ENCODE results near the gene NR1I2. TPM values are rescaled to one million over a fixed set of nuclear protein-coding genes. Genes with fewer than 3 reads are reported as not detected.

The NR1I2 gene
- total RNA-seq, 1 donor from 2014 or later: 0.69 TPM

- Mint-ChIP-seq H3K4me1 (peaks cover 42% of the 10 kb centered on the region), H3K36me3 (peaks cover 14% of the 10 kb centered on the region), H3K27ac (no peak overlapping the region), H3K9me3 (no peaks in the 10 kb centered on the region), H3K27me3 (ENCODE audit: insufficient read depth, low read depth) (no peaks in the 10 kb centered on the region), H3K4me3 (no peak overlapping the region)
- peaks cover 23% of the 10 kb centered on the region for H3K4me1 ChIP-seq
- H3K4me2 ChIP-seq: no peak overlapping the region
- peaks cover 25% of the 10 kb centered on the region for H4K20me1 ChIP-seq (ENCODE audit: low read depth)
- peaks cover 16% of the 10 kb centered on the region for H3F3A ChIP-seq (ENCODE audit: low read depth)
- H3K9ac ChIP-seq: no peak overlapping the region
- H3K79me2 ChIP-seq (ENCODE audit: low read depth): no peaks in the 10 kb centered on the region
- DNase-seq (ENCODE audit: low spot score): no peak
- TF ChIP-seq EZH2phosphoT487 (IDR thresholded peaks at IDR 0.05) (no peak), CTCF (IDR thresholded peaks at IDR 0.05) (no peak), EZH2 (IDR thresholded peaks at IDR 0.05) (no peak)
- no peak overlapping the region for H3K4me3 ChIP-seq
- no peaks in the 10 kb centered on the region for H3K9me3 ChIP-seq (ENCODE audit: low read depth)
- H2AFZ ChIP-seq (replicated peaks): no peak overlapping the region
- no peaks in the 10 kb centered on the region for H3K36me3 ChIP-seq
- H3K27me3 ChIP-seq: no peaks in the 10 kb centered on the region
- H3K27ac ChIP-seq: no peak overlapping the region
These were observed 45.1 kb downstream of the NR1I2 start for GRCh38 chr3:119826711-119827608.

- Mint-ChIP-seq H3K27ac (no peak overlapping the region), H3K4me1 (peaks cover 32% of the 10 kb centered on the region)
These were observed 47.5 kb downstream of the NR1I2 start for GRCh38 chr3:119829420-119829819.

GRCh38 chr3:119831022-119831421 lies 49.1 kb downstream of the NR1I2 start:
- H3K27me3 Mint-ChIP-seq (ENCODE audit: insufficient read depth, low read depth): no peaks in the 10 kb centered on the region
- no peak overlapping the region for H2AFZ ChIP-seq (replicated peaks)
- H3K36me3 ChIP-seq: no peaks in the 10 kb centered on the region
- peaks cover 28% of the 10 kb centered on the region for H3K4me1 Mint-ChIP-seq
- H3K27ac Mint-ChIP-seq: no peak overlapping the region
- H3K27ac ChIP-seq: no peak overlapping the region
- no peak overlapping the region for H3K4me3 ChIP-seq
- peaks cover 4% of the 10 kb centered on the region for H3F3A ChIP-seq (ENCODE audit: low read depth)
- H3K4me3 Mint-ChIP-seq: no peak overlapping the region
- DNase-seq (ENCODE audit: low spot score): no peak
- H4K20me1 ChIP-seq (ENCODE audit: low read depth): peaks cover 24% of the 10 kb centered on the region
- H3K36me3 Mint-ChIP-seq: peaks cover 23% of the 10 kb centered on the region
- no peaks in the 10 kb centered on the region for H3K79me2 ChIP-seq (ENCODE audit: low read depth)
- H3K9me3 Mint-ChIP-seq: no peaks in the 10 kb centered on the region
- peaks cover 12% of the 10 kb centered on the region for H3K4me1 ChIP-seq
- no peak overlapping the region for H3K4me2 ChIP-seq
- peak; percentile 29 for TF ChIP-seq CTCF (IDR thresholded peaks at IDR 0.05)
- no peak for TF ChIP-seq EZH2phosphoT487 (IDR thresholded peaks at IDR 0.05)
- no peak for TF ChIP-seq EZH2 (IDR thresholded peaks at IDR 0.05)
- no peaks in the 10 kb centered on the region for H3K9me3 ChIP-seq (ENCODE audit: low read depth)
- no peak overlapping the region for H3K9ac ChIP-seq
- no peaks in the 10 kb centered on the region for H3K27me3 ChIP-seq

More at GRCh38 chr3:119829420-119829819, 47.5 kb downstream of the NR1I2 start:
- TF ChIP-seq EZH2phosphoT487 (IDR thresholded peaks at IDR 0.05) (no peak), EZH2 (IDR thresholded peaks at IDR 0.05) (no peak), CTCF (IDR thresholded peaks at IDR 0.05) (no peak)
- Histone ChIP-seq H3K79me2 (ENCODE audit: low read depth) (no peaks in the 10 kb centered on the region), H3K36me3 (no peaks in the 10 kb centered on the region), H3K4me2 (no peak overlapping the region), H3K9ac (no peak overlapping the region), H3K9me3 (ENCODE audit: low read depth) (no peaks in the 10 kb centered on the region), H3K4me3 (no peak overlapping the region), H4K20me1 (ENCODE audit: low read depth) (peaks cover 28% of the 10 kb centered on the region), H3K4me1 (peaks cover 16% of the 10 kb centered on the region), H3K27me3 (no peaks in the 10 kb centered on the region), H3K27ac (no peak overlapping the region), H3F3A (ENCODE audit: low read depth) (peaks cover 5% of the 10 kb centered on the region), H2AFZ (replicated peaks) (no peak overlapping the region)
- DNase-seq (ENCODE audit: low spot score): no peak
- Mint-ChIP-seq H3K27me3 (ENCODE audit: insufficient read depth, low read depth) (no peaks in the 10 kb centered on the region), H3K4me3 (no peak overlapping the region), H3K36me3 (peaks cover 24% of the 10 kb centered on the region), H3K9me3 (no peaks in the 10 kb centered on the region)
